ENCODE measurements around the gene FGF19.
A peak's percentile ranks its signal among the peaks of the same experiment; 100 is the strongest.
"Not testable (repeated sequence)": the region's sequence is repeated elsewhere in the genome, so short reads cannot be mapped to it uniquely, and the experiment has no call there.

The FGF19 gene

DNA sequence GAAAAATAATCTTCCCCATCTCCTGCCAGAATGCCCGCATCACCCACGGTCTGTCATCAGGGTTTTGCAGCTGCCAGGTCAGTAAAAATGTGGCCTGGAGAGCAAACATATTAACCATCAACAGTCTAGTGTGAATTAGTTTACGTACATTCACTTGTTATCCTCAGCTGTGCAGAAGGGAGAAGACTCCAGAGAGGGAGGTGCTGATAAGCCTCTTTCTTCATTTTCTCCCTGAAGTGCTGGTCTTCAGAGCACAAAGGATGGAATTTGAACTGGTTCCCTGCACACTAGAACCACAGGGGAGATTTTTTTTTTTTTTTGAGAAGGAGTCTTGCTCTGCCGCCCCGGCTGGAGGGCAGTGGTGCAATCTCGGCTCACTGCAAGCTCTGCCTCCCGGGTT lies 8.2 kb downstream of the FGF19 start:
- DNase-seq (ENCODE audit: low read depth) = no peak

DNA sequence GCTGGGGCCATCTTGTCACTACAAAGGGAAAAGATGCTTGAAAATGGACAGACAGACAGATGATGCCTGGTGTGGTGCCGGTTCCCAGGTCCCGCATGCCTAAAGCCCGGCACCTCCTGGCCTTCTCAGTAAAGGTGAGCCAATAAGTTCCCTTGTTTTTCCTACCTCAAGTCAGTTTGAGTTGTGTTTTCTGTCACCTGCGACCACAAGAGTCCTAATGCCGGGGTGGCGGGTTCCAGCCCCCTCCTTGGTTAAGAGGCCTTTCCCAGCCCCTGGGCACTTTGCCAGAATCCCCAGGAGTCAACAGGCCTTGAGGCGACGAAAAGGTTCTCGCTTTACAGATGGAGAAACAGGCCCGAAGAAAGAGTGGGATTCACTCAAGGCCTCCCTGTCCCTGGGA lies 9.0 kb downstream of the FGF19 start:
- DNase-seq (ENCODE audit: low read depth) = no peak

DNA sequence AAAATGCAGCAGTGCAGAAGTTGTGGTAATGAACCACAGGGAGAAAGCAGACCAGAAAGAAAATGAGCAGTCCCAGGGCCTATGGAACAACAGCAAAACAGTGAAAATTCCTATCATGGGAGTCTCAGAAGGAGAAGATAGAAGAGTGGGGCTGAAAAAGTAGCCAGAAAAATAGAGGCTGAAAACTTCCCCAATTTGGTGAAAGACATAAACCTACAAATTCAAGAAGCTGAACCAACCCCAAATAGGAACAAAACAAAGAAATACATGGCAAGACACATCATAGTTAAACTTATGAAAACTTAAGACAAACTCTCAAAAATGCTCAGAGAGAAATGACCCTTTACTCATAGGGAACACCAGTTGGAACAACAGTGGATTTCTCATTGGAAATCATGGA lies 11.4 kb downstream of the FGF19 start:
- no peak for DNase-seq (ENCODE audit: low read depth)

DNA sequence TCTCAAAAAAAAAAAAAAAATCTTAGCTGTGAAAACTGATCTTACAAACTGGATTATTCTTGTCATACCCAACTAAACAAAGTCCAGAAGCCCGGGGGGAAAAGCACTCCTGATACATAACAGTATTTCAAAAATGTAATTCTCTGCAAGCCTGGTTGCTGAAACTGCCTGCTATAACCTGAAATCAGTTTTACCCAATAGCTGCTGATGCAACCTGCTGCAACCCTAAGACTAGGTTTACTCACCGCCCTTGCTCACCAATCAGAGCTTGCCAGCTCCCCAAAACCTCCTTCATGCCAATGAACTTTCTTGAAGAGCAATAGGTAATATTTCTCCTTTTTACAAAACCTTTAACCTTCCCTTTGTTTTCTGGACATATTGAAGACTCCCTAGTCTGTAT lies 12.4 kb downstream of the FGF19 start:
- no peak for DNase-seq (ENCODE audit: low read depth)

DNA sequence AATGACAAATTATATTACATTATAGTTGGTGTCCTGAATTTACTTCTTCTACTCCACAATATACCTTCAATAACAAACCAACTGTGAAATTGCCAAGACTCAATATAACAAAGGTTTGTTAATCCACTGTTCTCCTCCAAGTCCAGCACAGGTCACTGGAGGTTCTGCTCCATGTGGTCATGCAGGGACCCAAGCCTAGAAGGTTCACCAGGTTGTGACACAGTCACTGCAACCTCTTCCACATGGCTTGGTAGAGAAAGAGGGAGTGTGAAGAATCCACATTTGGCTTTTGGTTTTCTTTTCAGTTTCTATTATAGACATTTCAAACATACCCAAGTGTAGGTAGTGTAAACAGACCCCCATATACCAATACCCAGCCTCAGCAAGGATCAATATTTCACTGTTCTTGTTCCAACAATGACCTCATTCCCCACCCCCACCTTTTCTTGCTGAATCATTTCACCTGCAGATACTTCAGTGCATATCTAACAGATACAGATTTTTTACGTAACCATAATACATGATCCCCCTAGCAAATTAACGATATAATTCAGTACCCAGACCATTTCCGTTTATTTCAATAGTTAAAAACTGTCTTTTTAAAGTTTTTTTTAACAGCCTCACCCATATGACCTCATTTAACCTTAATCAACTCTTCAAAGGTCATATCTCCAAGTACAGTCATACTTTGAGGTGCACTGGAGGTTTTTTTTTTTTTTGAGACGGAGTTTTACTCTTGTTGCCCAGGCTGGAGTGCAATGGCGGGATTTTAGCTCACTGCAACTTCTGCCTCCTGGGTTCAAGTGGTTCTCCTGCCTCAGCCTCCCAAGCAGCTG lies 14.1 kb downstream of the FGF19 start:
- DNase-seq (ENCODE audit: low read depth) = no peak

DNA sequence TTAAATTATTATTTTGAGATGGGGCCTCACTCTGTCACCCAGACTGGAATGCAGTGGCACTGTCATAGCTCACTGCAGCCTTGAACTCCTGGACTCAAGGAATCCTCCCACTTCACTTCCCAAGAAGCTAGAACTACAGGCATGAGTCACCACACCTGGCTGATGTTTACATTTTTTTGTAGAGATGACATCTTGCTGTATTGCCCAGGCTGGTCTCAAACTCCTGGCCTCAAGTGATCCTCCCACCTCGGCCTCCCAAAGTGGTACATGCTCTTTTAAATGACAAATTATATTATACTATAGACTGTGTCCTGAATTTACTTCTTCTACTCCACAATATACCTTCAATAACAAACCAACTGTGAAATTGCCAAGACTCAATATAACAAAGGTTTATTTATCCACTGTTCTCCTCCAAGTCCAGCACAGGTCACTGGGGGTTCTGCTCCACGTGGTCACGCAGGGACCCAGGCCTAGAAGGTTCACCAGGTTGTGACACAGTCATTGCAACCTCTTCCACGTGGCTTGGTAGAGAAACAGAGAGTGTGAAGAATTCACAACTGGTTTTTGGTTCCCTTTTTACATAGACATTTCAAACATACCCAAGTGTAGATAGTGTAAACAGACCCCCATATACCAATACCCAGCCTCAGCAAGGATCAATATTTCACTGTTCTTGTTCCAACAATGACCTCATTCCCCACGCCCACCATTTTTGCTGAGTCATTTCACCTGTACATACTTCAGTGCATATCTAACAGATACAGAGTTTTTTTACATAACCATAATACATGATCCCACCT lies 15.7 kb downstream of the FGF19 start:
- DNase-seq (ENCODE audit: low read depth) = not testable (repeated sequence)

DNA sequence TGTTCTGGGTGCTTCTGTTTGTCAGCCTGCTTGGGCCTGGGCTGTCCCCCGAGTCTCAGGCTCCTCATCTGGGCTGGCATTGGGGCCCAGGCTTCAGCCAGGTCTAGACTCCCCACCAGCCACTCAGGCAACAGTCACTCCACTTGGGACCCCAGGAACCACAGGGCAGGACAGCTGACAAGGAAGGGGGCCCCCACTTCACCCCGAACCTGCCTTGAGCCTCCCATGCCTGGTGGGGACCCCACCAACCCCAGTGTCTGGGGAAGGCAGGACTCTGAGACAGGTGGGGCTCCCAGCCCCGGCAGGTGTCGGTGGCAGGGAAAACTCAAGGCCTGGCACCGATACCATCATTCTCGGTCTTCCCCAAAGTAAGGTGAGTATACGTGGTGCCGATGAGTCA lies 17.0 kb downstream of the FGF19 start:
- DNase-seq (ENCODE audit: low read depth) = no peak

DNA sequence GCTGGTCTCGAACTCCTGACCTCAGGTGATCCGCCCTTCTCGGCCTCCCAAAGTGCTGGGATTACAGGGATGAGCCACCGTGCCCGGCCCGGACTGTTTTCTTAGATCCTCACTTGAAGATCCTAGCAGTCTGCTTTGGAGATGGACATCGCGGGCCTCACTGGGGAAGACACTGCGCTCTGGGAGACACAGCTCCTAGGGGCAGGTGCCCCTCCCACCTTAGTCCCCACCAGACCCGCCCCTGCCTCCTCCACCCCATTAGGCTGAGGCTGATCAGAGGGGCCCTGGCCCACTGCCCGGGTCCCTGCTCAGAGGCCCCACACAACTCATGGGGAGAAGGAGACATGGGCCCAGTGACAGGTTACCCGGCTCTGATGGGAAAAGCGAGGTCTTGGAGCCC lies 17.4 kb downstream of the FGF19 start:
- DNase-seq (ENCODE audit: low read depth) = no peak

DNA sequence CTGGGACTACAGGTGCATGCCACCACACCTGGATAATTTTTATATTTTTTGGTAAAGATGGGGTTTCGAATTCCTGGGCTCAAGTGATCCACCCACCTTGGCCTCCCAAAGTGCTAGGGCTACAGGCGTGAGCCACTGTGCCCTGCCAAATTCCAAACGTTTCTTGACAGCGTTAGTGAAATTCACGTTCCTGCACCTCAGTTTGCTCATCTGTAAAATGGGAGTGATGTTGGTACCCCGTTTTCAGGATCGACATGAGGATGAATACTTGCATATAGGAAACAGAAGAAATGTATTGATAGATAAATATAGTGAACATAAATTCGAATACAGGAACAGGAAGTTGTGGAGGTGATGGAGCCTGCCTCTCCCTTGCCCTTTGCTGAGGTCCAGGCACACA lies 18.5 kb downstream of the FGF19 start:
- DNase-seq (ENCODE audit: low read depth) = no peak

DNA sequence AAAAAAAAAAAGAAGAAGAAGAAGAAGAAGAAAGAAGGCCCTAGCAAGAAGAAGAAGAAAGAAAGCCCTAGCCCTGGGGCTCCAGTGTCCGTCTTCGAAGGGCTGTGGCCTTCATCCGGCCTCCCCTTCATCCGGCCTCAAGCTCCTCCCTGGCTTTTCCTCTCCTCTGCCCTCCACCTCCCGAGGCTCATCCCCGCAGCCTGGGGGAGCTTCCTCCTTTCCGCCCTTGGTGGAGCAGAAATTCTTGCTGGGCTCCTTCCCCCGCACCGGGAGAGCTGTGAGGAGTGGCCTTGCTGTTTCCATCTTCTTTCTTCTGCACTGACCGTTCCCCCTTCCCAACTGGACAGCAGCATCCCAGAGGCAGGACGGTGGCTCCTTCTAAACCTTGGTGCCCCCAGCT lies 19.2 kb downstream of the FGF19 start:
- no peak for DNase-seq (ENCODE audit: low read depth)

DNA sequence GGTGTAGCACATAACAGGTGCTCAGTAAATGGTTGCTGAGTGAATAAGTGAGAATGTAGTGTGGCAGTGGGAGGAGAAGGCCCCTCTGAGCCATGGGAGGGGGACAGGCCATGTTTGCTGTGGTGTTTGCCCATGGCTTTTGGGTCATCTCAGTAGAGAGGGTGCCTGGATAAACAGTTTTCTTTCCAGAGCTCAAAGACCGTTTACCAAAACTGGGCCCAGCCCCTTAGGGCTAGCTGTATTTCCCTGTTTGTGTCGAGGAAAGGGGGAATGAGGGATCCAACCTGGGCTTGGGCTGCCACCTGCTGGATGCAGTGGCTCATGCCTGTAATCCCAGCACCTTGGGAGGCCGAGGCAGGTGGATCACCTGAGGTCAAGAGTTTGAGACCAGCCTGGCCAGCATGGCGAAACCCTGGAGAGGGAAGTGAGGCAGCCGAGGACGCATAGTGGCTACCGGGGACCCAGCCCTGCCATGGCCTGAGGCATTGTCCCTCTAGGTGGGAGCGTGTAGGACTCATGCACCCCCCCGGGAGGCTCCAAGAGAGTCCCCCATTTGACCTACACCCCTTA lies 20.0 kb downstream of the FGF19 start:
- no peak for DNase-seq (ENCODE audit: low read depth)

DNA sequence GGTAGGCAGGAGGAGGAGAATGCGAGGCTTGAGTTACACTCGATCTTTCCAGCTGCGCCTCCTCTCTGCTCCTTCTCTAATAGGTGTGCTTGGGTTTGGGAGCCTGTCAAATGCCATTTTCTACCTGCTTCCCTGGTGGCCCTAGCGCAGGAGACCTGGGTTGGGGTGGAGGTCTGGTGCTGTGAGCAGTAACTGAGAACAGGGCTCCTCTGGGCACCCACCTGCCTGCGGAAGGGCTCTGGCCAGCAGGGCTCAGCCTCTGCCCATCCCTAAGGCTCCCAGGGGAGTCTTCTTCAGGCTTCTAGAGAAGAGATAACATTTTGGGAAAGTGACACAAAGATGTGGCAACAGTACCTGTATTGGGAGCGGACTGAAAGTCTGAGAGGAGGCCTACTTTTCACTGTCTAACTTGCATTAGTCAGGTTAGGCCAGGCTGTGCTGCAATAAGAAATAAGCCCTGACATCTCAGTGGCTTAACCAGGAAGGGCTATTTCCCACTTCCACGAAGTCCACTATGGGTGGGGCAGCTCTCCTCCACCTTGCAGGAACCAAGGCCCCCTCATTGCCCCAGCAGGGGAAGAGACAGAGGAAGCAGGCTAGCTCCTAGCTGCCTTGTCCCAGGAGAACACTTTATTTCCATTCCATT lies 21.0 kb downstream of the FGF19 start:
- no peak for DNase-seq (ENCODE audit: low read depth)

DNA sequence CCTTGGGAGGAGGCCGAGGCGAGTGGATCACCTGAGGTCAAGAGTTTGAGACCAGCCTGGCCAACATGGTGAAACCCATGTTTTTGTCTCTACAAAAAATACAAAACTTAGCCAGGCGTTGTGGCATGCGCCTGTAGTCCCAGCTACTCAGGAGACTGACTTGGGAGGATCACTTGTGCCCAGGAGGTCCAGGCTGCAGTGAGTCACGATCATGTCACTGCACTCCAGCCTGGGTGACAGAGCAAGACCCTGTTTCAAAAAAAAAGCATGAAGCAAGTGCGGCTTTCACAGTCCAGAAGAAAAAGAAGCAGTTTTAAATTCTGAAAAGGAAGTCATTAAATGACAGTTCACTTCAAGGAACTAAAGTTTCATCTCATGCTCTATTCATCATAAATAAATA lies 21.6 kb downstream of the FGF19 start:
- no peak for DNase-seq (ENCODE audit: low read depth)

DNA sequence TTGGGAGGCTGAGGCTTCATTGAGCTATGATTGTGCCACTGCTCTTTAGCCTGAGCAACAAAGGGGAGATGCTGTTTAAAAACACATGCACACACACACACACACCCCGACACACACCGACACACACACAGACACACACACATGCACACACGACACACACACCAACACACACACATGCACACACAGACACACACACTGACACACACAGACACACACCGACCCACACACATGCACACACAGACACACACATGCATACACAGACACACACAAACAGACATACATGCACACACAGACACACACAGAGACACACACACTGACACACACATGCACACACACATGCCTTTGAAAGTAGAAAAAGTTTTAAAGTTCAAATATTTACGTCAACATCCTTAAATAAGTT lies 23.1 kb downstream of the FGF19 start:
- no peak for DNase-seq (ENCODE audit: low read depth)

DNA sequence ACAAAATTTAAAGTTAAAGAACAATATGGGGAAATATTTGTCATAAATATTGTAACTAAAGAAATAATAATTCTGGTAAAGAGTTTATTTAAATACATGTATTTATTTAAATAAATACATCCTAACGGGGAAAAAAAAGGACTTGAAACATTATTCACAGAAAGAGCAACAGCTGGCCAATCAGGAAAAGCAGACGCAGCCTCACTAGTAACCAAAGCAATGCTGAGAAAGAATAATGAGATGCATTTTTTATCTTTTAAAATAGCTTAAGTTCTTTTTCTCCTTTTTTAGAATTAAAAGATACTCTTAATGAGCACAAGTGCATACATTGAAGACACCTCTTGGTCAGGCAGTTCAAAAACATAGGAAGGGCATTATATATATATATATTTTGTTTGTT lies 26.1 kb downstream of the FGF19 start:
- DNase-seq (ENCODE audit: low read depth) = no peak

DNA sequence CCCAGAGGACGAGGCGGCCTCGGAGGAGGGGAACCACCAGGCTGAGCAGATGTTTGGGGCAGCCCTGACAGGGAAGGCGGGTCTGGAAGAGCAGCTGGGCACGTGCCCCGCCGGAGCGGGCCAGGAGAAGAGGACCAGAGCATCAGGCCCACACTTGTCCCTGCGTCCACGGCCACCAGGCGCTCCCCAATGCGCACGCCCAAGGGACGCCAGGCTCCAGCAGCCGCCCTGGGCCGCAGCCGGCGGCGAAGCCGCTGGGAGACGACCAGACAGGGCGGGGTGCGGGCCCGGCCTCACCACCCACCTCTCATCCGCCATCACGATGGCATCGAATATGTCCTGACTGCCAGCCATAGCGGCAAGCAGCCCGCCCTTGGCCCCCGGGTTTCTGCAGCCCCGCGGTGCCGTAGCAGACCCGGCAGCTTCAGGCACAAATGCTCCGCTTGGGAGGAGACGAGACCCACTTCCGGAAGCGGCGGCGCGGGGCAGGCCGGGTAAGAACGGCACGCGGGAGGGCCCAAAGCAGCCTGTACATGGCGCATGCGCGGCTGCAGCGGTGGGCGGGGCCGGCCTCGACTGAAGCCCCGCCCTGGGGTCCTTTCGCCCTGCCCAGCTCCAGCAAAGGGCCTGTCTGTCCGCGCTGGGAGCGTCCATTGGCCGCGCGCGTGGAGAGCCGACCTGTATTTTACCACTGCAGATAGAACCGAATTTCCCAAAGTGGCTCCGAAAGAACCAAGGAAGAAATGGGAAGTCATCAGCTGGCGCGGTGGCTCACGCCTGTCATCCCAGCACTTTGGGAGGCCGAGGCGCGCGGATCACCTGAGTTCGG lies 28.7 kb downstream of the FGF19 start, which contains the start of gene LTO1:
LTO1 (minus strand) TSS at position 468 of the 829 bp plus-strand sequence; CDS start at position 354, 114 bp downstream.
- peak; percentile 69 for DNase-seq (ENCODE audit: low read depth)

DNA sequence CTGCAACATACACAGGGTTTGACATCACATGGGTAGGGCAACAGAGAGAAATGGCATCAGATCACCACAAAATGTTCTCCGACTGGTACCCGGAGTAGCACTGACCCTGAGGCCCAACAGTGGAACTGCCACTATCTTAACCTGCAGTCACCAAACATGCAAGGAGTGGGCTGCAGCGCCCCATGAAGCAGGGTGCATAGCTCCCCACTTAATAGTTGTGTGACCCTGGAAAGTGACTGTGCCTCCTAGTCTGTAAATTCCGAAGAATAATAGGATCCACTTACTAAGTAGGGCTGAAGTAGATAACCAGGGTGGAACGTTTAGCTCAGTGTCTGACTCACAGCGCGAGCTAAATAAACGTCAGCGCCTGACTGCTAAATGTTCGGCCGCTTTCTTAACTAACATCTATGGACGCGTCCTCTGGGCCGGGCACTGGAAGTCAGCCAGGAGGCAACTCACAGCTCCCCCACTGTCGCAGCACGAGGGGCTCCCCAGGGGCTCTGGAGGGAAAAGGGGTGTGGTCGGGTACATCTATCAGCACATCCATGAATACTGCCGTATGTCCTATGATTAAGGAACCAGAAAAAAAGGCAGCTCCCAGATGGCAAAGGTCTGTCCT lies 29.4 kb downstream of the FGF19 start:
- DNase-seq (ENCODE audit: low read depth) = peak; percentile 45

DNA sequence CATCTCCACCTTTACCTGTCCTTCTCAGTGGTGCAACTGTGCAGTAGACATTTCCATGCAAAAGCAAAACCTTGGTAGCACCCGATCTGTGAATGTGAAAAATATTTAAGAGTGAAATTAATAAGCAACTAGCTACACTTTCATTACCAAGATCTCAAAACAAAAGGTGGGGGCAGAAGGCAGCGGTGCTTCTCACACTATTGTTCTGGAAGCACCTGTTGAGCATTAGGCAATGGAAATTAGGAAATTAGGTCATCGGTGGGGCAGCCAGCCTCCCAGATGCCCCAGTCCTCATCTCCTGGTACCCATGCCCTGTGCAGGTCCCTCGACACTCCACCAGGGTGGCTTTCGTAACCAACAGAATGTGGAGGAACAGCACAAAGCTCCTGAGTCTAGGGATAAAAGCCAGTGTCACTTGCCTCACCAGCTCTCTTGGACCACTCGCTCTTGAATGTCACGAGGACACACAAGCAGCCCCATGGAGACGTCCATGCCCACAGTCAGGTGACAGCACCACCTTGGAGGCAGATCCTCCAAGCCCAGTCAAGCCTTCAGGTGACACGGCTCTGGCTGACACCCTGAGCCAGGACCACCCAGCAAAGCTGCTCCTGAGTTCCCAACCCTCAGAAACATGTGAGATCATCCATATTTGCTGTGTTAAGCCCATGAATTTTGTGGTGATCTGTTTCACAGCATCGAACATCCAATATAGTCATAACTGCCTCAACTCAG lies 31.9 kb downstream of the FGF19 start:
- no peak for DNase-seq (ENCODE audit: low read depth)

DNA sequence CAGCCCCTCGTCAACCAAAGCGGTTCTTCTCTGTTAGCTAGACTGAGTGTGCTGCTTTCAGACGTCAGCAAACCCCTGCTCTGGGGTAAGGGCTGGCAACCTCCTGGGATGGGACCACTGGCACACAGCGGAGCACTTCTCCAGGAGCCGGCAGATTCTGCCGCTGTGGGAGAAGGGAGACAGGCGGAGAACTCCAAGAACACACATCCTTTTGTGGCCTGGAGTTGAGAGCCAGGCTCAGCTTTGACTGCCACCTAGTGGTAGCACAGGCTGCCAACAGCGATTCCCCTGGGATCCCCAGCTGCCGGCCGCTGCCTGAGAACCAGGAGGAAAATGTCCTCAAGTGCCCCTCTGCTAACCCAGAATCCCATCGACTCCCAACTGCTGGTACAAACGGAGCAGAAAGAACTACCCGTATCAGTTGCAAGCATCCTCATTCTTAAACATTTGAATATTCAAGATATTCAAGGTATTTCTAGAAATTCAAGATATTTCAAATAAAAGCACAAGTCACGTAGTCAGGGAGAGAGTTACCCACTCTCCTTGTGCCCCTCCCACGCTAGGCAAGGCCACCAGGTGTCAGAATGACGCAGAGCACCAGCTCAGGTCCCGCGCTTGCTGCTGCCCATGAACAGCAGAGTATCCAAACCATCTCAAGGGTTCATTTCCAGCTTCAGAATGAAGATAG lies 33.5 kb downstream of the FGF19 start:
- DNase-seq (ENCODE audit: low read depth) = peak; percentile 32

DNA sequence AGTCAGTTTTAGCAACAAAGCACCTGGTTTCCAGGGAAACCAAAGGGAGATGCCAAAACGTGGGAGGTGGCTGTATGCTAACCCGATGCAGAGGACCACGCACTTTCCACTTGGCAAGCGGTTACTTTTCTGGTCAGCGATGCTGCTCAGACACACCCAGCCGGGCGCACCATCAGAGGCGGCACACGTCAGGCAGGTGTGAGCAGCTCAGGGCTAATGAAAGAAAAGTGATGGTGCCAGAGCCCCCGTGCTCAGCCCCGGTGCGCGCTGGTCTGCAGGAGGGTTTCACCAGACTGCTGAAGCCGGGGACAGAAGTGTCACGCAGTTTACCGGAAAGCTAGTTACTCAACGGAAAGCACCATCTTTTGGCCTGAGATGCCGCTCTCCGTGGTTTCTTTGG lies 34.3 kb downstream of the FGF19 start:
- no peak for DNase-seq (ENCODE audit: low read depth)
